Thoracic aorta (tissue), 2 donors: ENCODE data around the gene C11orf65. TPM values are rescaled to one million over a fixed set of nuclear protein-coding genes. Genes with fewer than 3 reads are reported as not detected.

Experiments used
- ATAC-seq: fragments of 150-250 bp; one replicate; pipeline ENCODE4 v1.8.0; 2017; ENCODE audit warnings: low read depth; ENCODE audit not compliant: insufficient number of reproducible peaks, low FRiP score
- DNase-seq: peaks from one replicate; pipeline ENCODE4 v3.0.0-alpha.2; 2020; ENCODE audit warnings: low spot score
- H3K27ac ChIP-seq, 2 donors: fragments of 200-600 bp; sonication (generic); 1 replicate in 1 of 2; 2 replicates in 1 of 2; pipeline ENCODE4 v1.5.1; 2016; ENCODE audit warnings: mild to moderate bottlenecking in 2 of 2, moderate library complexity in 2 of 2
- H3K27me3 ChIP-seq: fragments of 200-600 bp; sonication (generic); replicated peaks from 2 replicates; pipeline ENCODE4 v1.6.0; 2016; ENCODE audit warnings: mild to moderate bottlenecking; ENCODE audit not compliant: insufficient read depth
- H3K36me3 ChIP-seq: fragments of 200-600 bp; sonication (generic); one replicate; pipeline ENCODE4 v1.5.1; 2016
- H3K4me1 ChIP-seq, 2 donors: fragments of 200-600 bp; sonication (generic); 1 replicate in 1 of 2; 2 replicates in 1 of 2; pipeline versions ENCODE4 v1.5.1 to v1.6.0; 2016; ENCODE audit warnings: low read depth in 2 of 2, mild to moderate bottlenecking in 1 of 2; ENCODE audit not compliant: control insufficient read depth in 1 of 2
- H3K4me3 ChIP-seq: fragments of 200-600 bp; sonication (generic); 2 replicates; pipeline ENCODE4 v1.5.1; 2016; ENCODE audit warnings: mild to moderate bottlenecking
- H3K9me3 ChIP-seq: fragments of 200-600 bp; sonication (generic); 2 replicates; pipeline ENCODE4 v1.5.1; 2016
- CTCF ChIP-seq: fragments of 200-600 bp; sonication (generic); IDR thresholded peaks from one replicate; pipeline ENCODE4 v1.5.1; 2019; ENCODE audit warnings: antibody characterized with exemption
- total RNA-seq, 2 donors: library from RNA; depleted of rRNA; stranded (reverse); fragments of >200 nt; gene quantifications; one replicate each; pipeline versions ENCODE4 v1.1.0 to v1.2.3, GENCODE V29; 2016

The C11orf65 gene
- total RNA-seq, 2 donors from 2014 or later = not detected

DNA sequence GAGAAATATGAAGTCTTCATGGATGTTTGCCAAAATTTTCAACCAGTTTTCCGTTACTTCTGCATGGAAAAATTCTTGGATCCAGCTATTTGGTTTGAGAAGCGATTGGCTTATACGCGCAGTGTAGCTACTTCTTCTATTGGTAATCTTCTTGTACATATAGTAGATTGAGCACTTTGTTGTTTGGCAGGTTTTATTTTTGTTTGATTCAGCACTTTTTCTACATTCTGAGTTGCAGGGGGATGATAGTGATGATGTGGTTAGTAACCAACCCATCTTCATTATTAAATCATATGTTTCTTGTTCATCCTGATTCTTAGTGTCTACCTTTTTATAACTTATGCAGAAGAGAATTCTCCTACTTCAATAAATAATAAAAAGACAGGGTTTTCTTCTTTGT lies 121.6 kb downstream of the C11orf65 start:
- no peaks in the 10 kb centered on the region for H3K27me3 ChIP-seq
- H3K27ac ChIP-seq = no peak overlapping the region
- DNase-seq (no peak), ATAC-seq (no peak)
- no peak overlapping the region for H3K4me3 ChIP-seq
- H3K36me3 ChIP-seq = peaks cover 10% of the 10 kb centered on the region
- no peaks in the 10 kb centered on the region for H3K9me3 ChIP-seq
- H3K4me1 ChIP-seq = no peaks in the 10 kb centered on the region
- TF ChIP-seq CTCF = no peak

DNA sequence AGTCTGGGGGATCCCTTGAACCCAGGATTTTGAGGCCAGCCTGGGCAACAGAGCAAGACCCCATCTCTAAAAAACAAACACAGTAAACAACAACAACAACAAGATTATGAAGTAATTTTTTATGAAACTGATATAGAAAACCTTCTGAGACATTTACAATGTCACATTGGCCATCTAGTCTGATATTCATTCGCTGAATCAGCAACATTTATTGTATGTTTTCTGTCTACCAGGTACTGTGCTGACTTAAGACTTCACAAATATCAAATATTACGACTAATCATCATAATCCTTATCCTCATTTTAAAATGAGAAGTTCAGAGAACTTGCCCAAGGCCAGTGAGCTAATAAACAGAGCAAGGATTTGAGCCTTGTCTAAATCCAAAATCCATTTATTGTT lies 123.6 kb downstream of the C11orf65 start:
- Histone ChIP-seq H3K9me3 (no peaks in the 10 kb centered on the region), H3K27ac (no peak overlapping the region), H3K4me1 (no peaks in the 10 kb centered on the region), H3K36me3 (peaks cover 10% of the 10 kb centered on the region), H3K27me3 (no peaks in the 10 kb centered on the region), H3K4me3 (no peak overlapping the region)
- no peak for ATAC-seq
- no peak for TF ChIP-seq CTCF
- no peak for DNase-seq

DNA sequence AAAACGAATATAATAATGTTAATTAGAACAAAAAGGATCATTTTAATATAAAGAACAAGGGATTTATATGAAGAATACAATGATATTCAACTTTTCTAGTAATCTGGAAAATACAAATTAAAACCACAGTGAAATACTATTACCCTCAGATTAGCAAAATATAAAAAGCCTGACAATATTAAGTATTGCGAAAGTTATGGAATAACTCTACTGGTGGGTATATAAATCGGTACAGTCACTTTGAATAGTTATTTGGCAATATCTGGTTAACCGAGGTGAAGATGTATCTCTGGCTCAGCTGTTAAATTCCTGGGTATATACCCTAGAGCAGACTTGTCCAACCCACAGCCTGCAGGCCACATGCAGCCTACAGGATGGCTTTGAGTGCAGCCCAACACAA lies 125.7 kb downstream of the C11orf65 start:
- H3K9me3 ChIP-seq = no peaks in the 10 kb centered on the region
- no peak for TF ChIP-seq CTCF
- ATAC-seq = no peak
- no peak for DNase-seq
- no peak overlapping the region for H3K27ac ChIP-seq
- H3K36me3 ChIP-seq = peaks cover 14% of the 10 kb centered on the region
- no peak overlapping the region for H3K4me3 ChIP-seq
- no peaks in the 10 kb centered on the region for H3K27me3 ChIP-seq
- no peaks in the 10 kb centered on the region for H3K4me1 ChIP-seq

- TF ChIP-seq CTCF = no peak
- DNase-seq (no peak), ATAC-seq (no peak)
- Histone ChIP-seq H3K36me3 (peaks cover 15% of the 10 kb centered on the region), H3K4me1 (no peaks in the 10 kb centered on the region), H3K27ac (no peak overlapping the region), H3K9me3 (no peaks in the 10 kb centered on the region), H3K27me3 (no peaks in the 10 kb centered on the region), H3K4me3 (no peak overlapping the region)
Measured at GRCh38 chr11:108340973-108341372, 126.4 kb downstream of the C11orf65 start.

DNA sequence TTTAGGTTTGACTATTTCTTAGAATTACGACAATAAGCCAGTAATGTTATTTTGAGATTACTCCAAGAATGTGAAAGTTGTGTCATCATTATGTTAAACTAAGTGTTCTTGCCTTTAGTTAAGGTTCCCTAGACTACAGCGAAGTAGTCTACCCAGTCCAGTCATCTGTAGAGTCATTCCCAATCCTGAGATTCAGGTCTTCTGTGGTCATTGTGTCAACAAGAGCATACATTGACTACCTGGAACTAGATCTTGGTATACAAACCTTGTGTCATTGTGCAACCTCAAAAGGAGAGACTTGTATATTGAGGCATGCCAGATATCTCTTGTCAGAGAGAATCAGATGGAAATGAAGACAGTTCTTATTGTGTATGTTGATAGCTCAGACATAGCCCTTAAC lies 128.6 kb downstream of the C11orf65 start:
- Histone ChIP-seq H3K9me3 (no peaks in the 10 kb centered on the region), H3K27ac (no peak overlapping the region), H3K36me3 (peaks cover 16% of the 10 kb centered on the region), H3K27me3 (no peaks in the 10 kb centered on the region), H3K4me3 (no peak overlapping the region), H3K4me1 (no peaks in the 10 kb centered on the region)
- DNase-seq (no peak), ATAC-seq (no peak)
- TF ChIP-seq CTCF = no peak
